ENCODE results near the gene PTBP3. TPM values are rescaled to one million over a fixed set of nuclear protein-coding genes. Genes with fewer than 3 reads are reported as not detected.
A peak's percentile ranks its signal among the peaks of the same experiment; 100 is the strongest.

PTBP3 gene
- total and polyA plus RNA-seq, 2 of the 13 experiments (the other 11 are each of a cell fraction or from before 2014, with no cell fraction given), result 52.8 to 61.1 TPM

- TF ChIP-seq MAX (IDR thresholded peaks at IDR 0.05) (peak; percentile 81), ZNF281 (CRISPR knock-in tag; IDR thresholded peaks at IDR 0.05; ENCODE audit: borderline replicate concordance) (peak; percentile 24; the same call in 1 of the 2 replicates), HNF1B (CRISPR knock-in tag; IDR thresholded peaks at IDR 0.05) (no peak), BATF2 (CRISPR knock-in tag; IDR thresholded peaks at IDR 0.05) (no peak), FOXK2 (IDR thresholded peaks at IDR 0.05) (peak; percentile 32; the same call in 1 of the 2 replicates), SNRNP70 (IDR thresholded peaks at IDR 0.05; ENCODE audit: low read depth, low read length) (no peak), HNRNPL (IDR thresholded peaks at IDR 0.05; ENCODE audit: low read depth, low read length) (no peak), SNAPC4 (CRISPR knock-in tag; IDR thresholded peaks at IDR 0.05) (no peak), ARNTL (CRISPR knock-in tag; IDR thresholded peaks at IDR 0.05) (0 out of 2 replicates have a peak, but pooled peaks have one; percentile 22), FOXA1 (IDR thresholded peaks at IDR 0.05) (no peak), FOXA1 (CRISPR knock-in tag; IDR thresholded peaks at IDR 0.05) (peak; percentile 61), CREB1 (IDR thresholded peaks at IDR 0.05) (no peak), CREB1 (CRISPR knock-in tag; IDR thresholded peaks at IDR 0.05) (no peak), HNRNPK (IDR thresholded peaks at IDR 0.05; ENCODE audit: low read depth, low read length, poor library complexity, severe bottlenecking) (no peak), CREM (IDR thresholded peaks at IDR 0.05) (no peak; the same call in 1 of the 2 replicates), CREM (CRISPR knock-in tag; IDR thresholded peaks at IDR 0.05) (no peak), NFE2 (CRISPR knock-in tag; IDR thresholded peaks at IDR 0.05) (no peak), ZNF331 (CRISPR knock-in tag; IDR thresholded peaks at IDR 0.05) (0 out of 2 replicates have a peak, but pooled peaks have one; percentile 21), MNT (IDR thresholded peaks at IDR 0.05) (peak; percentile 75), ZNF652 (CRISPR knock-in tag; IDR thresholded peaks at IDR 0.05; ENCODE audit: borderline replicate concordance, low read depth) (no peak)
These were observed 153.0 kb downstream of the PTBP3 start (continued) for GRCh38 chr9:112180387-112180881.
